Body of pancreas (tissue), 4 donors: ENCODE data around the gene SUMO4. TPM values are rescaled to one million over a fixed set of nuclear protein-coding genes. Genes with fewer than 3 reads are reported as not detected.
"Not testable (repeated sequence)": the region's sequence is repeated elsewhere in the genome, so short reads cannot be mapped to it uniquely, and the experiment has no call there.

ENCODE experiments used
- ATAC-seq: fragments of 150-250 bp; one replicate; pipeline ENCODE4 v1.9.1; 2016
- DNase-seq, 4 donors: peaks; one replicate each; pipeline ENCODE4 v3.0.0-alpha.2; 2019
- H3K27ac ChIP-seq, 4 donors: fragments of 200-600 bp; sonication (generic); 1 replicate in 3 of 4; 2 replicates in 1 of 4; pipeline versions ENCODE4 v1.5.1 to v1.6.1; 2016 to 2019; ENCODE audit warnings: mild to moderate bottlenecking in 1 of 4, mixed read lengths in 1 of 4, moderate library complexity in 1 of 4
- H3K27me3 ChIP-seq, 2 donors: fragments of 200-600 bp; sonication (generic); one replicate each; pipeline ENCODE4 v1.6.0; 2016; ENCODE audit warnings: mild to moderate bottlenecking in 1 of 2
- H3K36me3 ChIP-seq, 2 donors: fragments of 200-600 bp; sonication (generic); replicated peaks in 1 of 2; 2 replicates each; pipeline ENCODE4 v1.5.1; 2016; ENCODE audit warnings: low read depth in 2 of 2; ENCODE audit not compliant: insufficient read depth in 1 of 2
- H3K4me1 ChIP-seq: fragments of 200-600 bp; sonication (generic); one replicate; pipeline ENCODE4 v1.6.0; 2016
- H3K4me3 ChIP-seq, 2 donors: fragments of 200-600 bp; sonication (generic); 1 replicate in 1 of 2; 2 replicates in 1 of 2; pipeline ENCODE4 v1.5.1; 2016 to 2019
- H3K9me3 ChIP-seq, 3 donors: fragments of 200-600 bp; sonication (generic); 1 replicate in 2 of 3; 2 replicates in 1 of 3; pipeline ENCODE4 v1.5.1; 2016
- POLR2A ChIP-seq, 3 donors: fragments of 450-650 bp; IDR thresholded peaks; one replicate each; pipeline ENCODE4 v1.6.1; 2016; ENCODE audit warnings: antibody characterized with exemption in 3 of 3, mild to moderate bottlenecking in 2 of 3
- WGBS, 2 donors: methylation state at CpG; one replicate each; pipeline ENCODE4 v1.1.5; 2017; 5-methylcytosine and 5-hydroxymethylcytosine counted together
- intact Hi-C: fragments of 100-400 bp; cut with DNase I; formaldehyde crosslinking; loops from one replicate; pipeline ENCODE4 v1.15.1; 2023
- total RNA-seq, 2 donors: library from RNA; depleted of rRNA; stranded (reverse); fragments of >200 nt; gene quantifications; one replicate each; pipeline ENCODE4 v1.1.0, GENCODE V29; 2016
- TF ChIP-seq, protein P1 (sequence below), 7 experiments: fragments of 450-650 bp in 4 of 7; fragments of 200-600 bp in 3 of 7; sonication (generic) in 3 of 7; IDR thresholded peaks; one replicate each; pipeline ENCODE4 v1.5.1; 2016 to 2019; ENCODE audit warnings: antibody characterized with exemption in 7 of 7

The SUMO4 gene
- total RNA-seq, 2 donors from 2014 or later = 1.3 TPM; not detected in 1

GRCh38 chr6:149440735-149441671 lies 40.9 kb downstream of the SUMO4 start:
- no peak for TF ChIP-seq POLR2A (IDR thresholded peaks at IDR 0.05)
- TF ChIP-seq, protein P1, sequence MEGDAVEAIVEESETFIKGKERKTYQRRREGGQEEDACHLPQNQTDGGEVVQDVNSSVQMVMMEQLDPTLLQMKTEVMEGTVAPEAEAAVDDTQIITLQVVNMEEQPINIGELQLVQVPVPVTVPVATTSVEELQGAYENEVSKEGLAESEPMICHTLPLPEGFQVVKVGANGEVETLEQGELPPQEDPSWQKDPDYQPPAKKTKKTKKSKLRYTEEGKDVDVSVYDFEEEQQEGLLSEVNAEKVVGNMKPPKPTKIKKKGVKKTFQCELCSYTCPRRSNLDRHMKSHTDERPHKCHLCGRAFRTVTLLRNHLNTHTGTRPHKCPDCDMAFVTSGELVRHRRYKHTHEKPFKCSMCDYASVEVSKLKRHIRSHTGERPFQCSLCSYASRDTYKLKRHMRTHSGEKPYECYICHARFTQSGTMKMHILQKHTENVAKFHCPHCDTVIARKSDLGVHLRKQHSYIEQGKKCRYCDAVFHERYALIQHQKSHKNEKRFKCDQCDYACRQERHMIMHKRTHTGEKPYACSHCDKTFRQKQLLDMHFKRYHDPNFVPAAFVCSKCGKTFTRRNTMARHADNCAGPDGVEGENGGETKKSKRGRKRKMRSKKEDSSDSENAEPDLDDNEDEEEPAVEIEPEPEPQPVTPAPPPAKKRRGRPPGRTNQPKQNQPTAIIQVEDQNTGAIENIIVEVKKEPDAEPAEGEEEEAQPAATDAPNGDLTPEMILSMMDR (IDR thresholded peaks at IDR 0.05) = no peak
- H3K4me3 ChIP-seq = no peak overlapping the region
- H3K27ac ChIP-seq = peak overlapping the region in 1 of 4 donors; percentile 24
- 82 to 85% methylated on average over 16 of the region's 16 CpGs for WGBS, 2 donors
- H3K9me3 ChIP-seq = no peaks in the 10 kb centered on the region
- H3K4me1 ChIP-seq = peaks cover 9% of the 10 kb centered on the region
- no peak for ATAC-seq
- DNase-seq = no peak
- intact Hi-C loops = no loop called here
- no peaks in the 10 kb centered on the region for H3K36me3 ChIP-seq
- H3K27me3 ChIP-seq = no peaks in the 10 kb centered on the region

GRCh38 chr6:149441740-149442139 lies 41.7 kb downstream of the SUMO4 start:
- WGBS, 2 donors = 35 to 49% methylated on average over 9 of the region's 9 CpGs
- no peaks in the 10 kb centered on the region for H3K27me3 ChIP-seq
- TF ChIP-seq, protein P1 (IDR thresholded peaks at IDR 0.05) = no peak
- no peak for TF ChIP-seq POLR2A (IDR thresholded peaks at IDR 0.05)
- ATAC-seq (no peak), DNase-seq (peak in 3 of 4 donors; percentile 35 to 61 (median 58))
- no peaks in the 10 kb centered on the region for H3K9me3 ChIP-seq
- intact Hi-C loops = no loop called here
- peak overlapping the region in 1 of 4 donors; percentile 24 for H3K27ac ChIP-seq
- H3K4me3 ChIP-seq = no peak overlapping the region
- no peaks in the 10 kb centered on the region for H3K36me3 ChIP-seq
- H3K4me1 ChIP-seq = peaks cover 9% of the 10 kb centered on the region

DNA sequence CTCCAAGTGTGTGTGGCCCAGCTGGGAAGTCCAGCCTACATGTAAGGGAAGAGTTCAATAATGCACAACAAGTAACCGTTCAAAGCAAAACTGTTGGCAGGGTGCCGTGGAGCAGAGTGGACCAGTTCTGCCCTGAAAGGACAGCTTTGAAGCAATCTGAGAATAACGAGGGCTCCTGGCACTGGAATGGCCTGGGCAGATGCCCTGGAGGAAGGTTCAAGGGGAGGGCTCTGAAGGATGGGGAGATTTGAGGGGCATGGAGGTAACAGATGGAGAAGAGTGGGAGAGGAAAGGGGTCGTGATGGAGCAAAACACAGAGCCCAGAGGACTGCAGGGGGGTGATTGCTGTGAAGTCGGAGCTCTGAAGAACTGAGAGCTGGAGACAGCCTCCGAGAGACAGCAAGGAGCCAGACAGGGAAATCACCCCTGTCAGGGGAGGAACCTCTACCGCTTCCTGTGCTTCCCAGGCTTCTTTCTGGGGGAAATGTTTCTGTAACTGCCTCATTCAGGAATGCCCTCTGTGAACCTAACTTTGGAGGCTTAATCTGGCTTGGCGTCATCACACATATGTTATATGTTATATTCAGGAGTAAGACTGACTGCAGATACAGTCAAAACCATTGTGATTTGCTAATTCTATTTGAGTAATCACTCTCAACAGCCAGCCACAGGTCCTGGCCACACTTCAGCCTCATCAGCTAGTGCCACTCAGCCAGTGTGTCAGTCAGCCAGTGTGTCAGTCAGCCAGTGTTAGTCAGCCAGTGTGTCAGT lies 43.5 kb downstream of the SUMO4 start:
- intact Hi-C loops = no loop called here
- Histone ChIP-seq H3K27me3 (no peaks in the 10 kb centered on the region), H3K4me1 (peaks cover 9% of the 10 kb centered on the region), H3K4me3 (no peak overlapping the region), H3K27ac (no peak overlapping the region), H3K9me3 (no peaks in the 10 kb centered on the region), H3K36me3 (no peaks in the 10 kb centered on the region)
- DNase-seq (no peak), ATAC-seq (no peak)
- TF ChIP-seq, protein P1 (IDR thresholded peaks at IDR 0.05) = no peak
- TF ChIP-seq POLR2A (IDR thresholded peaks at IDR 0.05) = no peak
- WGBS, 2 donors = 81 to 84% methylated on average over 8 of the region's 8 CpGs

DNA sequence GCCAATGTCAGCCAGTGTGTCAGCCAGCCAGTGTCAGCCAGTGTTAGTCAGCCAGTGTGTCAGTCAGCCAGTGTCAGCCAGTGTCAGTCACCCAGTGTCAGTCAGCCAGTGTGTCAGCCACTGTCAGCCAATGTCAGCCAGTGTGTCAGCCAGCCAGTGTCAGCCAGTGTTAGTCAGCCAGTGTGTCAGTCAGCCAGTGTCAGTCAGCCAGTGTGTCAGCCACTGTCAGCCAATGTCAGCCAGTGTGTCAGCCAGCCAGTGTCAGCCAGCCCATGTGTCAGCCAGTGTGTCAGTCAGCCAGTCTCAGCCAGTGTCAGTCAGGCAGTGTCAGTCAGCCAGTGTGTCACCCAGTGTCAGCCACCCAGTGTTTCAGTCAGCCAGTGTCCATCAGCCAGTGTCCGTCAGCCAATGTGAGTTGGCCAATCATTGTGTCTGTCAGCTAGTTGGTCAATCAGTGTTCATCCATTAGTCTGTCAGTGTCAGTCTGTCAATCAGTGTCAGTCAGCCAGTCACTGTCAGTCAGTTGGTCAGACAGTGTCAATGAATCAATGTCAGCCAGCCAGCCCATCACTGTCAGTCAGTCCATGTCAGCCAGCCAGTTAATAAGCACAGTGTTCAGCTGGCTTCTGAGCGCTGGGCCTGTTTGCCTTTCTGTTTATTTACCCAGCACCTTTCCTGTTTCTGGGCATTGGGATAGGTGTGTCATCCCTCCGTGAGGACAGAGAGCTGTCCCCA lies 44.5 kb downstream of the SUMO4 start:
- H3K4me3 ChIP-seq, DNase-seq, H3K9me3 ChIP-seq, H3K36me3 ChIP-seq, ATAC-seq, H3K27me3 ChIP-seq, intact Hi-C loops, H3K27ac ChIP-seq, H3K4me1 ChIP-seq: not testable (repeated sequence)
- 58 to 61% methylated on average over 2 to 3 of the region's 3 CpGs for WGBS, 2 donors

DNA sequence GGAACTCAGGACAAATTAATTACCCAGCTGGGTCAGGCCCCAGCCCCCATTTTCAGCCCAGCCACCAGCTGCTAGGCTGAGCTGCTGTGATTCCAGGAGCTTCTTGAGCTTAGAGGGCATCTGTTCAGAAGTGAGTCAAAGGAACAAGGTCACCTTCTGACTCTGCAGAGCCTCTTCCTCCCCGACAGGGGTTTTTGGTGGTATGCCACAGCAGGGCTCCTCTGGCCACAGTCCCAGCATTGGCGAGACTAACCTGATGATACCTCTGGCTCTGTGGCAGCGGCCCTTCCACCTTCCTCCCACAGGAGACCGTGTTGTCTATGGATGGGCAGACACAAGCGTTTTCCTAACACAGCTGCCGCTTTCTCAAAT lies 45.0 kb downstream of the SUMO4 start:
- no peak for ATAC-seq
- H3K4me3 ChIP-seq = no peak overlapping the region
- peaks cover 9% of the 10 kb centered on the region for H3K4me1 ChIP-seq
- no peaks in the 10 kb centered on the region for H3K9me3 ChIP-seq
- WGBS, 2 donors = 81 to 83% methylated on average over 1 to 6 of the region's 6 CpGs
- no peak overlapping the region for H3K27ac ChIP-seq
- H3K27me3 ChIP-seq = no peaks in the 10 kb centered on the region
- no peaks in the 10 kb centered on the region for H3K36me3 ChIP-seq
- TF ChIP-seq POLR2A (IDR thresholded peaks at IDR 0.05) = no peak
- TF ChIP-seq, protein P1 (IDR thresholded peaks at IDR 0.05) = no peak
- no peak for DNase-seq
- intact Hi-C loops = no loop called here
